HG03565 (cell line): Measurements from ENCODE around the gene AUTS2.

Source experiments
- ATAC-seq: cut with Tn5 transposase; IDR thresholded peaks from one replicate; pipeline ENCODE4 v1.9.1; 2021; ENCODE audit warnings: mild to moderate bottlenecking, moderate library complexity; ENCODE audit not compliant: unreplicated experiment

Gene AUTS2

GRCh38 chr7:69599955-69600709 lies 1.9 kb downstream of the AUTS2 start:
- ATAC-seq = no peak

GRCh38 chr7:69600710-69601519 lies 2.6 kb downstream of the AUTS2 start:
- no peak for ATAC-seq

DNA sequence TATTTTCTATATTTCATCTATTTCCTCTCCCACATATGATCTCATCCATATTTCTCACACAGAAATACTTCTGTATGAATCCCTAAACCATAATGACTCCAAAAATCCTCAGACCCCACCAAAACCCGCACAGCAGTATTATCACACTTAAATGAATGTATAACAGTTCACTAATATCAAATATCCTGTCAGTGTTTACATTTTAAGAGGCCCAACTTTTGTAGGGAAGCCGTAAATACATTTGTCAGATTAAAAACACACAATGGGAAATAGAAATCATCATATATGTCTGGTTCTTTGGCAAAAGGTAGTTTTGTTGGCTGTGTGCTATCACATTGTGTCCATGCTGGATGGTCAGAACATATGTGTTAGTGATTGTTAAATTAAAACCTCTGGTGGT lies 4.2 kb downstream of the AUTS2 start:
- ATAC-seq = no peak

DNA sequence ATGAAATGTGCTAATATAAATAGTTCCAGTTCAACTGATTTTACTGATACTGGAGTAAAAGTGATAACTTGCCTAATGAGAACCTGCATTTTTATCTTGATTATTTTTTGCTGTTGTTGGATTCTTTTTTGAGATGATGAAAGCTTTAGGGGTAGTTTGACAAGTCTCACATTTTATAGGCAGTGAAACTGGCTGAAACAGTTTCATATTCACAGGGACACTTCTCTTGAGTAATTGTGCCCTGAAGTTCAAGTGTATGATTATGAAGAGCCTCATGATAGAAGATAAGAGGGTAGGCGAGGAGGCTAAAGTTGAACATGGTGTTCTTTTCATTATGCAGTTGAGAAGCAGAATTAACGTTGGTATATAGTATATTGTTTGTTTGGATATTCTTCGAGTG lies 5.1 kb downstream of the AUTS2 start:
- ATAC-seq = peak; percentile 37

GRCh38 chr7:69603937-69604494 lies 5.7 kb downstream of the AUTS2 start:
- ATAC-seq = peak; percentile 87

DNA sequence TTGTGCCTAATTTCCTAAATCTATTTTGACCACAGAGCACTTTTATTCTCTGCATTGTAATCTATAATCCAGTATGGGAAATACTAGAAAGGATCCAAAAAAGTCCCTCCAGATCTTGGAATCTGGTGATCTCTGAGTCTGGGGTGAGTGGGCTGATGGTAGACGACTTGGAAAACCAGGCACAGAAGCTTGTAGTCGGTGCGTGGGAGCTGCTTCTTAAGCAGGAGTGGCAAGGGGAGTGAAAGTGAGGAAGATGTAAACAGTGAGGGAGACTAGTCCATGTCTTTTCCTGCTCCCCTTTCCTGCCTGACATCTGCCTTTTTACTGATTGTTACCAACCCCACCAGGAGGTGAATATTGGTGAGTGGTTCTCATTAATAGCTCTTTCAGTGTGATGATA lies 6.8 kb downstream of the AUTS2 start:
- ATAC-seq = no peak

GRCh38 chr7:69605546-69605945 lies 7.3 kb downstream of the AUTS2 start:
- ATAC-seq = no peak

- no peak for ATAC-seq
Measured at GRCh38 chr7:69608049-69608448, 9.8 kb downstream of the AUTS2 start.

GRCh38 chr7:69608878-69609277 lies 10.6 kb downstream of the AUTS2 start:
- ATAC-seq = no peak

GRCh38 chr7:69609541-69610373 lies 11.5 kb downstream of the AUTS2 start:
- ATAC-seq = no peak

DNA sequence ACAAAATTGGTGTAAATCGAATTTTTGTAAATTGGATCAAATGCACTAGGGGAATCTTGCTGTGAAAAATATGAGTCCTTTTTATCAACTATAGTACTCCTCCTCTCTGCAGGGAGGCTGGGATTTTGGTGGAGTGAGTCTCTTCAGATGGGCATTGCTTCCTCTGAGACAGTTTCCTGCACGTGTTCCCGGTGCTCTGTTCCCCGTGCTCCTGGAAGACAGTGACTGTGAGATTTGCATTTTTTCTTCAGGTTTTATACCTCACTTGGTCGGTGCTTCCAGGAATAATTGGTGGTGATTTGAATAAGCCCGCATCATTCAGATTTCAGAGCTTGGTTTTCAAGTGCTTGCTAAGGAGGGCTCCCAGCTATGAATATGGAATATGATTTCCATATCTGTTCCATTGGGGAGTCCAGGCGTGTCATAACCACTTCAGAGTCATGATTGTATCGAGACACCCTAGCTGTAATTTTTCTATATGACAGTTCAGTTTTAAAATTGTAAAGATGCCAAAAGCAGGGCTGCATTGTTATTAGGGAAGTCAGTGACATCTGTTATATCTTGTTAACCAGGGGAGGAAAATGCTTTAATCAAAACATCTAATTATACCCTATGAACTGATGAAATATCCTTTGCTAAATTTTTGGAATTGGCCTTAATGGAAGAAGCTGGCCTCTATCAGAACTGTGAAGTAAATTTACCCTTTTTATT lies 12.3 kb downstream of the AUTS2 start:
- ATAC-seq = no peak

DNA sequence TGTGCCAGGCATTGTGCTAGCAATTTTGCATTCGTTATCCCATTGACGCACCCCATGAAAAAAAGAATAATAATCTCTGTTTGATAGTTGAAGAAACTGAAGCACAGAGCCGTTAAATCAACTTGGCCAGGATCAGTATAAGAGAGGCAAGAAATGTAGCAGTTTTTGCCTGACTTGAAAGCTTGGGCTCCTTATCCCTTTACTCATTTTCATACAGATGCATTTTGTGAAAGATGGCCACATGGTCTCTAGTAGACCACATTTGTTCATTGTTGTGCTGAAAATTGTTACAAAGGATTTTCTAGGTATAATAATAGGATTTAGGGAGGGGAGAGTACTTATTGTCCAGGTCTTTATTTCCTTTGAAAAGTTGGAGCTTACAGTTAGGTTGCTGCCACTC lies 14.7 kb downstream of the AUTS2 start:
- no peak for ATAC-seq

DNA sequence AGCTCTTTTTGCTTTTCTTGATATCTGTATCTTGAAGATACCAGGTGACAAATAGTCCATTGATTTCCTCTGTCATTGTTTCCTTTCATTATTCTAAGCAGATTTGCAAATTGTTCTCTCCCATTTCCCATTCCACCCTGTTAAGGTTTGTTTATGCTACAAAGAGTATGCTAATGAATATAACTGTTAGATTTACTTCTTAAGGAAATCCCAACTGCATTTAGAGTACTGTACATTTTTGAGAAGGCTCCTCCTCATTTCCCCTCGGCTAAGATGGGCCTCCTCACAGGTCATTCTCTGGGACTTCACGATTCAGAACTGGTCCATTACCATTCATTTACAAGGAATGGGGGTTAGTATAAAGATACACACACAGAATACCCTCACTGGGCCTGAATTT lies 15.6 kb downstream of the AUTS2 start:
- no peak for ATAC-seq

DNA sequence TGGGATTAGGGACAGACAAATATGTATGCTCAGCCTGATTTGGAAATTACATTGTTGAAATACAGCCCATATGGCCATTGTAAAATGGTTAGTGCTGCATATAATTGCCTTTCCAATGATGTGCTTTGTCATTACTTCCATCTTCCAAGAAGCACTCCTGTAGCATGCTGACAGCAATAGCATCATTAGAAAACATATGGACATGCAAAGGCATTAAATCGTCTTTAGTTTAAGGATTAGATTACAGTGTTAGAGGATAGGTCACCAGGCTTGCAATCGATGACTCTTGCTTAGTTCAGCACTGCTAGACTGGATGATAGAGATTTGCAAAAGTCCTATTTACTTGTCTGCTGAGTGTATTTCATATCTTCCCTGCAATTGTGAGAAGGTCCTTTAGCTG lies 17.4 kb downstream of the AUTS2 start:
- ATAC-seq = no peak

GRCh38 chr7:69617364-69617763 lies 19.1 kb downstream of the AUTS2 start:
- ATAC-seq = no peak

GRCh38 chr7:69619054-69619453 lies 20.8 kb downstream of the AUTS2 start:
- no peak for ATAC-seq

GRCh38 chr7:69619635-69620034 lies 21.4 kb downstream of the AUTS2 start:
- ATAC-seq = no peak

DNA sequence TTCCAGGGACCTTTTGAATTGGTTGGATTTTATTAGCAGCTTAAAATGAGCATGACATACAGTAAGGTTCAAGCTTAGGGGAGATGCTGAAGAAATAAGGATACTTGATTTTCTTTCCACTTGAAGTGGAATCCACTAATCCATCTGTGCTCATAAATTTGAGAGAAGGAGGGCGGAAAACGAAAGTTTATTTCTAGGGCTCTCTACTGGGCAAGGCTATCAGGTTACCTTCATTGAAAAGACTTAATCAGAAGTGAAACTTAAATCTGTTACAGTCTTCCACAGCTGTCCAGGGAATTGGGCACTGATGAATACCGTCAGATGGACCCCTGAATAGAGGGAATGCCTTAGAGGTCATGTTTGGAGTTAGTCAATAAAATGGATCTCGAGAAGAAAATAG lies 21.8 kb downstream of the AUTS2 start:
- ATAC-seq = no peak

DNA sequence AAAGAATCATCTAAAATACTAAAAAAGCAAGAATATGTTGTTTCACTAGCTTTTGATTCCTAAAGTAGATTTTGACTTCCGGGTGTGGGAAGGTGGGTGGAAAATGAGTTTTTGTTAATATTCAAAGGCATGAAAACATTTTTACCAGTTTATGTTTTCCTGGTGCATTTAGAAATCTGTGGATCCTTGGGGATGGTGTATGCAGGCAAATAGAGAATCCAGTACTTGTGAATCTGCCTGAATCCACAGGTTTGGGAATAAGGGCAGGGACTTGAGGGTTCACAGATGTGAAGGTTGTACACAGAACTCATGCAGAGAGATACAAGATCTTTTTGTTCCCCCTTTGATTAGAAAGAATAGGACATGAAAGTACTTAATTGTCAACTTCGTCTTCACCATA lies 22.4 kb downstream of the AUTS2 start:
- ATAC-seq = no peak

- no peak for ATAC-seq
Measured at GRCh38 chr7:69622014-69622835, 23.9 kb downstream of the AUTS2 start.
